Endothelial cell (in vitro differentiated cells): ENCODE results near the gene PARL. TPM values are rescaled to one million over a fixed set of nuclear protein-coding genes. Genes with fewer than 3 reads are reported as not detected.

Source experiments
- DNase-seq: peaks from one replicate; pipeline ENCODE4 v3.0.0; 2021; ENCODE audit warnings: low spot score
- H3K27ac Mint-ChIP-seq: one replicate; pipeline ENCODE4 v1.8.0; 2021; ENCODE audit warnings: mixed read lengths, inconsistent platforms; ENCODE audit not compliant: unreplicated experiment
- H3K27me3 Mint-ChIP-seq: one replicate; pipeline ENCODE4 v1.8.0; 2021; ENCODE audit warnings: mild to moderate bottlenecking, moderate library complexity, mixed read lengths, inconsistent platforms; ENCODE audit not compliant: unreplicated experiment
- H3K36me3 Mint-ChIP-seq: one replicate; pipeline ENCODE4 v1.8.0; 2021; ENCODE audit warnings: mild to moderate bottlenecking, low read depth, mixed read lengths, inconsistent platforms; ENCODE audit not compliant: unreplicated experiment
- H3K4me1 Mint-ChIP-seq: one replicate; pipeline ENCODE4 v1.8.0; 2021; ENCODE audit warnings: mild to moderate bottlenecking, mixed read lengths, inconsistent platforms; ENCODE audit not compliant: unreplicated experiment
- H3K4me3 Mint-ChIP-seq: one replicate; pipeline ENCODE4 v1.8.0; 2021; ENCODE audit warnings: mild to moderate bottlenecking, mixed read lengths, inconsistent platforms; ENCODE audit not compliant: unreplicated experiment
- H3K9me3 Mint-ChIP-seq: one replicate; pipeline ENCODE4 v1.8.0; 2021; ENCODE audit warnings: mixed read lengths, inconsistent platforms; ENCODE audit not compliant: unreplicated experiment
- total RNA-seq: library from RNA; stranded (reverse); fragmentation: NEBNext Ultra II Directional; extraction: Animal tissue kit (Norgen Biotek cat#: 25700); gene quantifications from one replicate; pipeline ENCODE4 v1.2.1, GENCODE V29; 2021; ENCODE audit not compliant: unreplicated experiment
- TF ChIP-seq, protein P1 (sequence below): fragments of 200-600 bp; sonication (generic); IDR thresholded peaks from one replicate; pipeline ENCODE4 v1.5.0; 2021; ENCODE audit warnings: antibody characterized with exemption; ENCODE audit not compliant: unreplicated experiment

PARL gene
- total RNA-seq, 1 donor from 2014 or later: 62.9 TPM

DNA sequence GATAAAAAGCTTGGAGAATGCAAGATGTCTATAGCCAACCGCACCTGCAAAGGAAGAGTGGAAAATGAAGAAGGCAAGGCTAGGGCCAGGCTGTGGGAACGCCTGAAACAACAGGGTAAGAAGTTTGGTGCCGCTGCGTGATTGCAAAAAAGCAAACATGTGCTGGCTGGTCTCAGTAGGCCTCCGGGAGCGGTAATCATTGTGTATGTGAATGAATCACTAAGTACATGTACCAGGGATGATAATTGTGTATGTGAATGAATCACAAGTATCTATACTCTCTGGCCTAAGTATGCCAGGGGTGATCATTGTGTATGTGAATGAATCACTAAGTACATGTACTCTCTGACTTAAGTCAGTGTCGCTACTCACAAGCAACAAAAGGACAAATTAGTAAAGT, 40.3 kb upstream of the PARL start:
- Mint-ChIP-seq H3K4me3 (peak overlapping the region; percentile 12), H3K4me1 (no peaks in the 10 kb centered on the region), H3K27ac (no peak overlapping the region), H3K9me3 (no peaks in the 10 kb centered on the region), H3K36me3 (peaks cover 19% of the 10 kb centered on the region), H3K27me3 (no peaks in the 10 kb centered on the region)
- TF ChIP-seq, protein P1, sequence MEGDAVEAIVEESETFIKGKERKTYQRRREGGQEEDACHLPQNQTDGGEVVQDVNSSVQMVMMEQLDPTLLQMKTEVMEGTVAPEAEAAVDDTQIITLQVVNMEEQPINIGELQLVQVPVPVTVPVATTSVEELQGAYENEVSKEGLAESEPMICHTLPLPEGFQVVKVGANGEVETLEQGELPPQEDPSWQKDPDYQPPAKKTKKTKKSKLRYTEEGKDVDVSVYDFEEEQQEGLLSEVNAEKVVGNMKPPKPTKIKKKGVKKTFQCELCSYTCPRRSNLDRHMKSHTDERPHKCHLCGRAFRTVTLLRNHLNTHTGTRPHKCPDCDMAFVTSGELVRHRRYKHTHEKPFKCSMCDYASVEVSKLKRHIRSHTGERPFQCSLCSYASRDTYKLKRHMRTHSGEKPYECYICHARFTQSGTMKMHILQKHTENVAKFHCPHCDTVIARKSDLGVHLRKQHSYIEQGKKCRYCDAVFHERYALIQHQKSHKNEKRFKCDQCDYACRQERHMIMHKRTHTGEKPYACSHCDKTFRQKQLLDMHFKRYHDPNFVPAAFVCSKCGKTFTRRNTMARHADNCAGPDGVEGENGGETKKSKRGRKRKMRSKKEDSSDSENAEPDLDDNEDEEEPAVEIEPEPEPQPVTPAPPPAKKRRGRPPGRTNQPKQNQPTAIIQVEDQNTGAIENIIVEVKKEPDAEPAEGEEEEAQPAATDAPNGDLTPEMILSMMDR: no peak
- DNase-seq: no peak

DNA sequence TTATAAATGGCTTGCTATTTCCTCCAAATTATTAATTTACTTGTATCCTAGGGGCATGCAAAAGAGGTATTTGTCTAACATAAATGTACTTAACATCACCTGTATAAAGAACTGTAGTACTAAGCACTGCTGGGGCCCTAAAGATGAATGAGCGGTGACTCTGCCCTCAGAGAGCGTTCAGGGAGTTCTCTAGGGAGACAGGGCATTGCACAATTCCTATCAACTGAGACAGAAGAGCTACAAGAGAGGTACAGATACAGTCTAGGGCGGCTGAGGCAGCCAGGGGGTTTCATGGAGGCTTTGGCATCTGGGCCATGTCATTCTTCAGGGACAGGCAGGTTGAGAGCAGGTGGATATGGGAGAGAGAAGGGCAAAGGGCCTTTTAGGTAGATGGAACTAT, 39.9 kb upstream of the PARL start:
- H3K9me3 Mint-ChIP-seq: no peaks in the 10 kb centered on the region
- TF ChIP-seq, protein P1: no peak
- H3K36me3 Mint-ChIP-seq: peaks cover 16% of the 10 kb centered on the region
- no peak for DNase-seq
- H3K4me1 Mint-ChIP-seq: no peaks in the 10 kb centered on the region
- peak overlapping the region; percentile 12 for H3K4me3 Mint-ChIP-seq
- H3K27me3 Mint-ChIP-seq: no peaks in the 10 kb centered on the region
- no peak overlapping the region for H3K27ac Mint-ChIP-seq

DNA sequence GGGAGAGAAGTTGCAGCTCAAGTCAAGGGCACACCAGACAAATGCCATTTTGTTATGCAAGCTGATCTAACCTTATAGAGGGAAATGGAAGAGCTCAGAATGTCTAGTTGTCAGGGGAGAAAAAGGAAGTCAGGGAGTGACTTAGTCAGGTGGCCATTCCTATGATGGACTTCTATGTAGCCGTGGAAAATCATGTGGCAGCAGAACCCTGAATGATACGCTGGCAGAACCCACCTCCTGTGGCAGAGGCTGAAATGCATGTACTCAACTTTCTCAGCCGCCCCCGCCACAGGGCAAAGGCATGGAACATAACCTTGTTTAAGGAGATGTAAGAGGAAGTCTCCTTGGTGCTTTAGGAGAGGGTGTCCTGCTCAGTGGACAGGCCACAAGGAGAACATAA, 37.7 kb upstream of the PARL start:
- Mint-ChIP-seq H3K4me3 (no peak overlapping the region), H3K27ac (no peak overlapping the region), H3K36me3 (peaks cover 16% of the 10 kb centered on the region), H3K4me1 (peaks cover 8% of the 10 kb centered on the region), H3K27me3 (peaks cover 2% of the 10 kb centered on the region), H3K9me3 (no peaks in the 10 kb centered on the region)
- DNase-seq: no peak
- TF ChIP-seq, protein P1: no peak

DNA sequence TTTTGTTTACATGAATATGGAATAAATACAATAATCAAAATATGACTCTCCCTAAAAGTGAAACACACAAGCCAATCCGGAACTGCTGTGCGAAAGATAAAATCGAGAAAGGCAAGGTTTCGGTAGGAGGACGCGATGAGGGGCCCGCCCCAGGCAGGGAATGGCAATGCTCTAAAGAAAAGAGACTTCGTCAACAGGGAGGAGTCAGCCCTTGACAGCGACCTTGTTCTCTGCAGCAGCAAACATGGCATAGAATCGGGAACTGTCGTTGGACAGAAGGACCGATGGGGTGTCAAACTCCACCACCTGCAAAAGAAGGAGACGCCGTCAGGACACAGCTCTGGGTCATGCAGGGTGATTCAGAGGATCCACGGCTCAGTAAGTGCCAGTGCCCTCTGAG, 36.4 kb upstream of the PARL start:
- H3K36me3 Mint-ChIP-seq: peaks cover 10% of the 10 kb centered on the region
- no peak overlapping the region for H3K27ac Mint-ChIP-seq
- peaks cover 18% of the 10 kb centered on the region for H3K4me1 Mint-ChIP-seq
- TF ChIP-seq, protein P1: no peak
- DNase-seq: no peak
- no peak overlapping the region for H3K4me3 Mint-ChIP-seq
- peaks cover 3% of the 10 kb centered on the region for H3K27me3 Mint-ChIP-seq
- no peaks in the 10 kb centered on the region for H3K9me3 Mint-ChIP-seq

DNA sequence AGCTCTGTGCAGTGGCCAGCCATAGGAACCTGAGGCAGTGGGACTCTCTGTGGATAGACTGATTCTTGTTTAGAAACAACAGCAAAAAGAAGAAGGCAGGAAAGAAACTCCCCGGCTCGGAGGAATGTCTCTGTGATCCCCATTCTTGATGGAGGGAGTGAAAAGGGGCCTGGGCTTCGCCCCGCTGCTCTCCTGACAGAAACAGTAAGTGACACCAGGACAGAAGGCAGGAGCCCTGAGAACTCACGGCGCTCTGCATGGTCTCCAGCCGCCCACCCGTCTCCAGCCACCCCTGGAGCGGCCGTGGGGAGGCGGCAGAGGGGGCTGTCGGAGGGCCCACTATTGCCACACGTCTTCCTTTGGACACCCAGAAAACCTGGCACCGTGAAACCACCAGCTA, 35.7 kb upstream of the PARL start:
- Mint-ChIP-seq H3K4me3 (no peak overlapping the region), H3K27ac (no peak overlapping the region), H3K4me1 (peaks cover 18% of the 10 kb centered on the region), H3K9me3 (no peaks in the 10 kb centered on the region), H3K27me3 (peaks cover 5% of the 10 kb centered on the region), H3K36me3 (peaks cover 10% of the 10 kb centered on the region)
- no peak for DNase-seq
- TF ChIP-seq, protein P1: no peak
